ENCODE data around the gene HOMER3.
"Not testable (repeated sequence)": the region's sequence is repeated elsewhere in the genome, so short reads cannot be mapped to it uniquely, and the experiment has no call there.

The HOMER3 gene

DNA sequence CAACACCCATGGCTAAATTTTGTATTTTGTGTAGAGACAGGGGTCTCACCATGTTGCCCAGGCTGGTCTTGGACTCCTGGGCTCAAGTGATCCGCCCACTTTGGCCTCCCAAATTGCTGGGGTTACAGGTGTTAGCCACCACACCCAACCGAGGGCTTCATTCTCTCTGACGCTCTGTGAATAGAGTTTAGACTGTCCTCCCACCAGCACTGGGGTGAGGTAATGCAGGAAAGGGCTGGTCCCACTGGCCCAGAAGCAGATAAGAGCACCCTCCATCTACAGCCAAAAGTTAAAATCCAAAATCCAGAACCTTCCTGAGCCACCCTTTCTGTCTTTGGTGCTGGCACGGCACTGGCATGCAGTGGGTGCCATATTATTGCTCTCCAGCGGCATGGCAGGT is 31.8 kb upstream of the HOMER3 start:
- H3K36me3 ChIP-seq (ENCODE audit: insufficient read depth, low read length) = no peaks in the 10 kb centered on the region
- H3K9ac ChIP-seq (ENCODE audit: low read length) = no peak overlapping the region
- no peak overlapping the region for H3K27ac ChIP-seq (ENCODE audit: low read depth, low read length)
- no peaks in the 10 kb centered on the region for H3K9me3 ChIP-seq (ENCODE audit: low read length)
- no peaks in the 10 kb centered on the region for H3K27me3 ChIP-seq (ENCODE audit: control insufficient read depth in 1 of 2, insufficient read depth in 2 of 2, low read length in 2 of 2)
- no peak overlapping the region for H3K4me3 ChIP-seq (ENCODE audit: low read depth in 1 of 2, low read length in 2 of 2)
- H3K4me1 ChIP-seq (ENCODE audit: insufficient read depth, low read length) = no peaks in the 10 kb centered on the region

DNA sequence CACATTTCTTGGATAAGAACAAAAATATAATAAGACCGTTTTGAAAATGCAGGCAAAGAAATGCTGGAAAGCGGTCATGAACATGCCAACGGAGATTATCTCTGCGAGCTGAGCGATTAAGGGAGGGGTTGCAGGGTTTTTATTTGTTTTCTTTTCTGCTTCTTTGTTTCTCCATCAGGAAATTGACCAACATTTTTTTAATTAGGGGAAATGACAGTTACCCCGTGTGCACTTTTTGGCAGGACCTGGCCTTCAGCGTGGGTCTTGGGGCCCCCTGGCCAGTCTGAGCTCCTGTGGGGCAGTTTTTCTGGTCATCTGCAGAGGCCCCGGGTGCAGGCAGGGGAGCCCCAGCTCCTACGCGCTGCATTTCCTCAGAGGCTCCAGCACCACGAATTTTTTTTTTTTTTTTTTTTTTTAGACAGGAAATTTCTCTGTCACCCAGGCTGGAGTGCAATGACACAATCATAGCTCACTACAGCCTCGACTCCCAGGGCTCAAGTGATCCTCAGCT is 31.3 kb upstream of the HOMER3 start:
- H3K27me3 ChIP-seq (ENCODE audit: control insufficient read depth in 1 of 2, insufficient read depth in 2 of 2, low read length in 2 of 2) = no peaks in the 10 kb centered on the region
- H3K9ac ChIP-seq (ENCODE audit: low read length) = no peak overlapping the region
- no peak overlapping the region for H3K27ac ChIP-seq (ENCODE audit: low read depth, low read length)
- no peaks in the 10 kb centered on the region for H3K9me3 ChIP-seq (ENCODE audit: low read length)
- no peaks in the 10 kb centered on the region for H3K36me3 ChIP-seq (ENCODE audit: insufficient read depth, low read length)
- no peak overlapping the region for H3K4me3 ChIP-seq (ENCODE audit: low read depth in 1 of 2, low read length in 2 of 2)
- H3K4me1 ChIP-seq (ENCODE audit: insufficient read depth, low read length) = no peaks in the 10 kb centered on the region

DNA sequence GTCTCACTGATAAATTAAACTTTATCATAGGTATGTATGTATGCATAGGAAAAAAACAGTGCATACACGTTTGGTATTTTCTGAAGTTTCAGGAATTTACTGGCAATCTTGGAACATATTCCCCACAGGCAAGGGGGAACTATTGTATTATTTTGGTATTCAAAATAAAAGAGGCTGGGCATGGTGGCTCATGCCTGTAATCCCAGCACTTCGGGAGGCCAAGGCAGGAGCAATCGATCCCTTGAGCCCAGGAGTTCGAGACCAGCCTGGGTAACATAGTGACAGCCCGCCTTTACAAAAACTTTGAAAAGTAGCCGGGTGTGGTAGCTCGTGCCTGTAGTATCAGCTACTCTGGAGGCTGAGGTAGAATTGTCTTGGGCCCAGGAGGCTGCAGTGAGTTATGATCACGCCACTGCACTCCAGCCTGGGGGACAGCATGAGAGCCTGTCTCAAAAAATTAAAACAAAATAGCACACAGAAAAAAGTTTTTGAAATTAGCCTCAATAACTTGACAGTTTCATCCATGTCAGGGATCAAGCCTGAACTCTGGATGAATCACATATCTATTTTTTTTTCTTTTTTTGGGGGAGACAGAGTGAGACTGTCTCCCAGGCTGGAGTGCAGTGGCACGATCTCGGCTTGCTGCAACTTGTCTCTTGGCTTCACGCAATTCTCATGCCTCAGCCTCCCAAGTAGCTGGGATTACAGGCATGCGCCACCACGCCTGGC is 29.1 kb upstream of the HOMER3 start:
- Histone ChIP-seq H3K9me3 (ENCODE audit: low read length) (no peaks in the 10 kb centered on the region), H3K27ac (ENCODE audit: low read depth, low read length) (no peak overlapping the region), H3K27me3 (ENCODE audit: control insufficient read depth in 1 of 2, insufficient read depth in 2 of 2, low read length in 2 of 2) (no peaks in the 10 kb centered on the region), H3K4me1 (ENCODE audit: insufficient read depth, low read length) (no peaks in the 10 kb centered on the region), H3K36me3 (ENCODE audit: insufficient read depth, low read length) (no peaks in the 10 kb centered on the region), H3K9ac (ENCODE audit: low read length) (no peak overlapping the region), H3K4me3 (ENCODE audit: low read depth in 1 of 2, low read length in 2 of 2) (no peak overlapping the region)

DNA sequence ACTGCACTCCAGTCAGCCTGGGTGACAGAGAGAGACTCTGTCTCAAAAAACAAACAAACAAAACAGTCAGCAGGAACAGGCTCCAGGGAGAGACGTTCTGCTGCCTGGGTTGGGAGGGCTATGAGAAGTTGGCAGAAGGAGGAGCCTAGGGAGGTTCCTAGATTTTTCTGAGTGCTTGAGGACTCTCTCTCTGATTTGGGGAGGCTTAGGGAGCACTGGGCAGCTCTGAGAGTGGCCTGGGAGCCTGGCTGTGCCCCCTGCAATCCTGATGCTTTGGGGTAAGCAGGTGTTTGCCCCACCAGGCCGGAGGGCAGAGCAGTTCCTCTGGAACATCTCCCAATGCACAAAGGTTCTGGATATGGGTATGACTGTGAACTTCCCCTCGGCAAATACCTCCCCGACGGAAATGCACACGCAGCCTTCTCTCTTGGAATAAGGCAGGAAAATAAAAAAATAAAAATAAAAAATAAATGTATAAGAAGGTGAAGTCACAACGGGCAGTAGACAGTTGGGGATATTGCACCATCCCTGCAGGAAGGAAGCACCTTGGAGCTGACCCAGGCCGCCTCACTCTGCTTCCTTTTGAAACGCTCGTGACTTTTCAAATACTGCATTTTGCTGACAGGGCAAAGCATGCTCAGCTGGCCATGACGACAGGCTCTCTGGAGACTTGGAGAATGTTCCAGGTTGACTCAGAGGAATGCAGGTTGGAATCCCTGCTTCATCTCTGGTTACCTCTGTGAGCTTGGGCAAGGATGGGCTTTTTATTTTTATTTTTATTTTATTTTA is 26.5 kb upstream of the HOMER3 start:
- Histone ChIP-seq H3K4me3 (ENCODE audit: low read depth in 1 of 2, low read length in 2 of 2) (no peak overlapping the region), H3K9ac (ENCODE audit: low read length) (no peak overlapping the region), H3K36me3 (ENCODE audit: insufficient read depth, low read length) (no peaks in the 10 kb centered on the region), H3K27ac (ENCODE audit: low read depth, low read length) (no peak overlapping the region), H3K27me3 (ENCODE audit: control insufficient read depth in 1 of 2, insufficient read depth in 2 of 2, low read length in 2 of 2) (no peaks in the 10 kb centered on the region), H3K9me3 (ENCODE audit: low read length) (no peaks in the 10 kb centered on the region), H3K4me1 (ENCODE audit: insufficient read depth, low read length) (no peaks in the 10 kb centered on the region)

GRCh38 chr19:18966307-18966706 is 25.3 kb upstream of the HOMER3 start:
- H3K27ac ChIP-seq (ENCODE audit: low read depth, low read length) = no peak overlapping the region
- no peak overlapping the region for H3K4me3 ChIP-seq (ENCODE audit: low read depth in 1 of 2, low read length in 2 of 2)
- no peaks in the 10 kb centered on the region for H3K9me3 ChIP-seq (ENCODE audit: low read length)
- H3K27me3 ChIP-seq (ENCODE audit: control insufficient read depth in 1 of 2, insufficient read depth in 2 of 2, low read length in 2 of 2) = peaks cover 0 to 5% of the 10 kb centered on the region in 2 donors
- no peaks in the 10 kb centered on the region for H3K36me3 ChIP-seq (ENCODE audit: insufficient read depth, low read length)
- H3K9ac ChIP-seq (ENCODE audit: low read length) = no peak overlapping the region
- H3K4me1 ChIP-seq (ENCODE audit: insufficient read depth, low read length) = no peaks in the 10 kb centered on the region

GRCh38 chr19:18964121-18964520 is 23.1 kb upstream of the HOMER3 start:
- Histone ChIP-seq H3K9ac (ENCODE audit: low read length) (no peak overlapping the region), H3K4me3 (ENCODE audit: low read depth in 1 of 2, low read length in 2 of 2) (no peak overlapping the region), H3K27me3 (ENCODE audit: control insufficient read depth in 1 of 2, insufficient read depth in 2 of 2, low read length in 2 of 2) (peaks cover 0 to 5% of the 10 kb centered on the region in 2 donors), H3K27ac (ENCODE audit: low read depth, low read length) (no peak overlapping the region), H3K36me3 (ENCODE audit: insufficient read depth, low read length) (no peaks in the 10 kb centered on the region), H3K4me1 (ENCODE audit: insufficient read depth, low read length) (no peaks in the 10 kb centered on the region), H3K9me3 (ENCODE audit: low read length) (no peaks in the 10 kb centered on the region)

- no peak overlapping the region for H3K4me3 ChIP-seq (ENCODE audit: low read depth in 1 of 2, low read length in 2 of 2)
- H3K4me1 ChIP-seq (ENCODE audit: insufficient read depth, low read length) = no peaks in the 10 kb centered on the region
- no peak overlapping the region for H3K9ac ChIP-seq (ENCODE audit: low read length)
- H3K9me3 ChIP-seq (ENCODE audit: low read length) = no peaks in the 10 kb centered on the region
- peaks cover 0 to 5% of the 10 kb centered on the region in 2 donors for H3K27me3 ChIP-seq (ENCODE audit: control insufficient read depth in 1 of 2, insufficient read depth in 2 of 2, low read length in 2 of 2)
- no peaks in the 10 kb centered on the region for H3K36me3 ChIP-seq (ENCODE audit: insufficient read depth, low read length)
- H3K27ac ChIP-seq (ENCODE audit: low read depth, low read length) = no peak overlapping the region
Measured at GRCh38 chr19:18961767-18962620, 21.0 kb upstream of the HOMER3 start.

GRCh38 chr19:18960370-18960769 is 19.4 kb upstream of the HOMER3 start:
- Histone ChIP-seq H3K27ac (ENCODE audit: low read depth, low read length) (no peak overlapping the region), H3K9ac (ENCODE audit: low read length) (no peak overlapping the region), H3K36me3 (ENCODE audit: insufficient read depth, low read length) (no peaks in the 10 kb centered on the region), H3K4me3 (ENCODE audit: low read depth in 1 of 2, low read length in 2 of 2) (no peak overlapping the region), H3K9me3 (ENCODE audit: low read length) (no peaks in the 10 kb centered on the region), H3K27me3 (ENCODE audit: control insufficient read depth in 1 of 2, insufficient read depth in 2 of 2, low read length in 2 of 2) (peaks cover 0 to 5% of the 10 kb centered on the region in 2 donors), H3K4me1 (ENCODE audit: insufficient read depth, low read length) (no peaks in the 10 kb centered on the region)

DNA sequence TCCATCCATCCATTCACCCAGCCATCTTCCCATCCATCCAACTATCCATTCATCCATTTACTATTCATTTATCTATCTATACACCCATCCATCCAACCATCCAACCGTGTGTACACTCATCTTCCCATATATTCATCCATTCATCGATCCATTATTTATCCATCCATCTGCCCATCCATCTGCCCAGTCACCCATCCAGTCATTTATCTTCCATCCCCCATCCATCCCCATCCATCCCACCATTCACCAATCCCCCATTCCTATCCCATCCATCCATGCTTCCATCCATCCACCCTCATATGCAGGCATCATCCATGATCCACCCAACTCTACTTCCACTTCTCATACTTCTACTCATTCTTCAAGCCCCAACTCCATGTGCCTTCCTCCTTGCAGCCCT is 14.0 kb upstream of the HOMER3 start:
- no peaks in the 10 kb centered on the region for H3K27me3 ChIP-seq (ENCODE audit: control insufficient read depth in 1 of 2, insufficient read depth in 2 of 2, low read length in 2 of 2)
- H3K9me3 ChIP-seq (ENCODE audit: low read length) = no peaks in the 10 kb centered on the region
- no peaks in the 10 kb centered on the region for H3K36me3 ChIP-seq (ENCODE audit: insufficient read depth, low read length)
- no peak overlapping the region for H3K27ac ChIP-seq (ENCODE audit: low read depth, low read length)
- no peaks in the 10 kb centered on the region for H3K4me1 ChIP-seq (ENCODE audit: insufficient read depth, low read length)
- H3K4me3 ChIP-seq (ENCODE audit: low read depth in 1 of 2, low read length in 2 of 2) = no peak overlapping the region
- no peak overlapping the region for H3K9ac ChIP-seq (ENCODE audit: low read length)

GRCh38 chr19:18954094-18954493 is 13.1 kb upstream of the HOMER3 start:
- no peak overlapping the region for H3K9ac ChIP-seq (ENCODE audit: low read length)
- no peaks in the 10 kb centered on the region for H3K9me3 ChIP-seq (ENCODE audit: low read length)
- no peaks in the 10 kb centered on the region for H3K27me3 ChIP-seq (ENCODE audit: control insufficient read depth in 1 of 2, insufficient read depth in 2 of 2, low read length in 2 of 2)
- no peaks in the 10 kb centered on the region for H3K4me1 ChIP-seq (ENCODE audit: insufficient read depth, low read length)
- H3K27ac ChIP-seq (ENCODE audit: low read depth, low read length) = no peak overlapping the region
- no peak overlapping the region for H3K4me3 ChIP-seq (ENCODE audit: low read depth in 1 of 2, low read length in 2 of 2)
- no peaks in the 10 kb centered on the region for H3K36me3 ChIP-seq (ENCODE audit: insufficient read depth, low read length)

- H3K4me1 ChIP-seq (ENCODE audit: insufficient read depth, low read length) = not testable (repeated sequence)
Measured at GRCh38 chr19:18952364-18953003, 11.5 kb upstream of the HOMER3 start.

More at GRCh38 chr19:18952364-18953003, 11.5 kb upstream of the HOMER3 start:
- not testable (repeated sequence) for H3K36me3 ChIP-seq (ENCODE audit: insufficient read depth, low read length); H3K27ac ChIP-seq (ENCODE audit: low read depth, low read length); H3K27me3 ChIP-seq (ENCODE audit: control insufficient read depth in 1 of 2, insufficient read depth in 2 of 2, low read length in 2 of 2); H3K9me3 ChIP-seq (ENCODE audit: low read length); H3K9ac ChIP-seq (ENCODE audit: low read length); H3K4me3 ChIP-seq (ENCODE audit: low read depth in 1 of 2, low read length in 2 of 2)
